Measurements from ENCODE around the gene CPNE9.

- no peak for TF ChIP-seq CTCF (IDR thresholded peaks at IDR 0.05; ENCODE audit: poor library complexity)
- TF ChIP-seq EZH2 (IDR thresholded peaks at IDR 0.05; ENCODE audit: borderline replicate concordance): no peak
Observed at GRCh38 chr3:9701711-9702110, 1.9 kb upstream of the CPNE9 start.

Measured in hepatocyte (in vitro differentiated cells).